Gastrocnemius medialis (tissue), 4 donors: ENCODE data around the gene PCDHB10. TPM values are rescaled to one million over a fixed set of nuclear protein-coding genes. Genes with fewer than 3 reads are reported as not detected.
A peak's percentile ranks its signal among the peaks of the same experiment; 100 is the strongest.
"Not testable (repeated sequence)": the region's sequence is repeated elsewhere in the genome, so short reads cannot be mapped to it uniquely, and the experiment has no call there.

Source experiments
- ATAC-seq, 2 donors: fragments of 150-250 bp; one replicate each; pipeline ENCODE4 v1.9.1; 2016
- DNase-seq, 2 donors: peaks; one replicate each; pipeline ENCODE4 v3.0.0-alpha.2; 2019
- H3K27ac ChIP-seq, 4 donors: fragments of 200-600 bp; sonication (generic); 1 replicate in 1 of 4; 2 replicates in 3 of 4; pipeline ENCODE4 v1.5.1; 2016 to 2018; ENCODE audit warnings: mild to moderate bottlenecking in 2 of 4, moderate library complexity in 1 of 4
- H3K27me3 ChIP-seq, 3 donors: fragments of 200-600 bp; sonication (generic) in 2 of 3; 1 replicate in 1 of 3; 2 replicates in 2 of 3; pipeline versions ENCODE4 v1.5.1 to v1.6.0; 2016 to 2019; ENCODE audit warnings: mild to moderate bottlenecking in 1 of 3, moderate library complexity in 1 of 3
- H3K36me3 ChIP-seq, 2 donors: fragments of 200-600 bp; sonication (generic) in 1 of 2; one replicate each; pipeline ENCODE4 v1.5.1; 2017 to 2018
- H3K4me1 ChIP-seq, 2 donors: fragments of 200-600 bp; sonication (generic) in 1 of 2; one replicate each; pipeline ENCODE4 v1.5.1; 2016 to 2017; ENCODE audit warnings: mild to moderate bottlenecking in 2 of 2
- H3K4me3 ChIP-seq, 4 donors: fragments of 200-600 bp; sonication (generic) in 3 of 4; 1 replicate in 1 of 4; 2 replicates in 3 of 4; pipeline ENCODE4 v1.5.1; 2016 to 2019; ENCODE audit warnings: mild to moderate bottlenecking in 2 of 4
- H3K9me3 ChIP-seq, 3 donors: fragments of 200-600 bp; sonication (generic) in 2 of 3; 1 replicate in 1 of 3; 2 replicates in 2 of 3; pipeline ENCODE4 v1.5.1; 2016 to 2019
- POLR2A ChIP-seq, 2 donors: fragments of 450-650 bp; IDR thresholded peaks; one replicate each; pipeline ENCODE4 v1.6.1; 2017; ENCODE audit warnings: antibody characterized with exemption in 2 of 2, mild to moderate bottlenecking in 2 of 2, moderate library complexity in 2 of 2
- in situ Hi-C, 4 donors: fragments of 200-750 bp; cut with MboI; loops; one replicate each; pipeline versions ENCODE4 v1.15.0 to v1.8.0; 2017; ENCODE audit warnings: low sequenced_read_pairs in 4 of 4
- intact Hi-C: fragments of 100-400 bp; cut with DNase I; formaldehyde crosslinking; loops from one replicate; pipeline ENCODE4 v1.15.1; 2023; ENCODE audit warnings: low total_unique reads
- total RNA-seq, 4 donors: library from RNA; depleted of rRNA; stranded (reverse); fragments of >200 nt; gene quantifications; one replicate each; pipeline versions ENCODE4 v1.1.0 to v1.2.3, GENCODE V29; 2016
- TF ChIP-seq, protein P1 (sequence below), 5 experiments: fragments of 450-650 bp in 3 of 5; fragments of 200-600 bp in 2 of 5; sonication (generic) in 2 of 5; IDR thresholded peaks in 4 of 5; conservative IDR thresholded peaks in 1 of 5; 1 replicate in 4 of 5; 2 replicates in 1 of 5; pipeline ENCODE4 v1.5.1; 2016 to 2019; ENCODE audit warnings: antibody characterized with exemption in 5 of 5, mild to moderate bottlenecking in 3 of 5, moderate library complexity in 3 of 5

The PCDHB10 gene
- total RNA-seq, 4 donors from 2014 or later, result 0.23 to 0.61 (median 0.54) TPM

DNA sequence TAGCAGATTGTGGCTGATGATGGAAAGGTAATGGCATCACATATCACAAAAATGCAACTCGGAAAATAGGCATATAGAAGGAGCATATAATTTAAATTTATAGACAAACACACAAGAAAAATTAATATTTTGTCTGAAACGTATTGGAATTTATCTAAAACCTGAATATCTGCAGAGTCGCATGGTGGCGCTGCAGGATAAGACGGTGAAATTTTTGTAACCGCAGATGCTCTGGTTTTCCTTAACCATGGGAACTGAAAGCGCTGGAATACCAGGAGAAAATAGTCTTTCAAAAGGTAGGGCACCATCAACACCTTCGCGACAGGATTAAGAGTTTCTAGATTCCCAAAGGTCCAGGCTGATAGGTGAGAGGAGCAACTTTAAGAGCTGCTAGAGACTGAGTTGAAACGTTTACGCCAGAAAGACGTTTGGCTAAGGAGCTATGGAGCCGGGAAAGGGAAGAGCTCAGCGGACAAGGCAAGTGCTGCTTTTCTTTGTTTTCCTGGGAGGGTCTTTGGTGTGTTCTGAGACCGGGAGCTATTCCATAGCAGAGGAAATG, 42.0 kb downstream of the PCDHB10 start:
- Histone ChIP-seq H3K36me3 (no peaks in the 10 kb centered on the region), H3K4me1 (no peaks in the 10 kb centered on the region), H3K9me3 (peaks cover 6 to 55% (median 6%) of the 10 kb centered on the region in 3 donors), H3K27me3 (peaks cover 0 to 21% (median 0%) of the 10 kb centered on the region in 3 donors), H3K4me3 (peak overlapping the region in 2 of 4 donors; percentile 14 to 45), H3K27ac (no peak overlapping the region)
- ATAC-seq (no peak), DNase-seq (no peak)
- TF ChIP-seq, protein P1, sequence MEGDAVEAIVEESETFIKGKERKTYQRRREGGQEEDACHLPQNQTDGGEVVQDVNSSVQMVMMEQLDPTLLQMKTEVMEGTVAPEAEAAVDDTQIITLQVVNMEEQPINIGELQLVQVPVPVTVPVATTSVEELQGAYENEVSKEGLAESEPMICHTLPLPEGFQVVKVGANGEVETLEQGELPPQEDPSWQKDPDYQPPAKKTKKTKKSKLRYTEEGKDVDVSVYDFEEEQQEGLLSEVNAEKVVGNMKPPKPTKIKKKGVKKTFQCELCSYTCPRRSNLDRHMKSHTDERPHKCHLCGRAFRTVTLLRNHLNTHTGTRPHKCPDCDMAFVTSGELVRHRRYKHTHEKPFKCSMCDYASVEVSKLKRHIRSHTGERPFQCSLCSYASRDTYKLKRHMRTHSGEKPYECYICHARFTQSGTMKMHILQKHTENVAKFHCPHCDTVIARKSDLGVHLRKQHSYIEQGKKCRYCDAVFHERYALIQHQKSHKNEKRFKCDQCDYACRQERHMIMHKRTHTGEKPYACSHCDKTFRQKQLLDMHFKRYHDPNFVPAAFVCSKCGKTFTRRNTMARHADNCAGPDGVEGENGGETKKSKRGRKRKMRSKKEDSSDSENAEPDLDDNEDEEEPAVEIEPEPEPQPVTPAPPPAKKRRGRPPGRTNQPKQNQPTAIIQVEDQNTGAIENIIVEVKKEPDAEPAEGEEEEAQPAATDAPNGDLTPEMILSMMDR (IDR thresholded peaks at IDR 0.05 in 4 of 5, conservative IDR thresholded peaks at IDR 0.05 in 1 of 5), result no peak
- TF ChIP-seq POLR2A (IDR thresholded peaks at IDR 0.05), result no peak
- intact Hi-C loops, result no loop called here
- in situ Hi-C loops, result no loop called here

DNA sequence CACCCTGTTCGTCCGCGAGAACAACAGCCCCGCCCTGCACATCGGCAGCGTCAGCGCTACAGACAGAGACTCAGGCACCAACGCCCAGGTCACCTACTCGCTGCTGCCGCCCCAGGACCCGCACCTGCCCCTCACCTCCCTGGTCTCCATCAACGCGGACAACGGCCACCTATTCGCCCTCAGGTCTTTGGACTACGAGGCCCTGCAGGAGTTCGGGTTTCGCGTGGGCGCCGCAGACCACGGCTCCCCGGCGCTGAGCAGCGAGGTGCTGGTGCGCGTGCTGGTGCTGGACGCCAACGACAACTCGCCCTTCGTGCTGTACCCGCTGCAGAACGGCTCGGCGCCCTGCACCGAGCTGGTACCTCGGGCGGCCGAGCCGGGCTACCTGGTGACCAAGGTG, 43.8 kb downstream of the PCDHB10 start:
- DNase-seq, H3K4me3 ChIP-seq, ATAC-seq, H3K27ac ChIP-seq, in situ Hi-C loops, H3K4me1 ChIP-seq, intact Hi-C loops, H3K36me3 ChIP-seq: not testable (repeated sequence)
- peaks cover 6 to 61% (median 6%) of the 10 kb centered on the region in 3 donors for H3K9me3 ChIP-seq
- H3K27me3 ChIP-seq, result peaks cover 0 to 29% (median 0%) of the 10 kb centered on the region in 3 donors

DNA sequence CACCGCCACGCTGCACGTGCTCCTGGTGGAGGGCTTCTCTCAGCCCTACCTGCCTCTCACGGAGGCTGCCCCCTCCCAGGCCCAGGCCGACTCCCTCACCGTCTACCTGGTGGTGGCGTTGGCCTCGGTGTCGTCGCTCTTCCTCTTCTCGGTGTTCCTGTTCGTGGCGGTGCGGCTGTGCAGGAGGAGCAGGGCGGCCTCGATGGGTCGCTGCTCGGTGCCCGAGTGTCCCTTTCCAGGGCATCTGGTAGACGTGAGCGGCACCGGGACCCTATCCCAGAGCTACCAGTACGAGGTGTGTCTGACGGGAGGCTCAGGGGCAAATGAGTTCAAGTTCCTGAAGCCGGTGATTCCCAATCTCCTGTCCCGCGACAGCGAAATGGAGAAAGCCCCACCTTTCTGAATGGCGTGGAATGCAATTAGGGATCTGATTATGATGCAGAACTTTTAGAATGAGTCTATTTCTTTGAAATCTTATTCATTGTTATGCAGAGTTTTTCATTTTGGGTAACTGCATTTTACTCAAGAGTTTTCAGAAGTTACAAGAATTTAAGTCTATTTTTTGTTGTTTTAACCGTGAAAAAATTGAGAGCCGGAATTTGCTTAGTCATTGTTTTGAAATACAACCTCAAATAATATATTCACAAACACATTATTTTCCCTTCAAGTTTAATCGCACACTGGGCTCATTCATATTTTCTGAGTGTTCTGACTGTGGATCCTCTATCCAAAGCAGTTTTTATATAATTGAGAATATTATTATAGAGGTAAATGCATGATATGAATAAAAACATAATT, 44.6 kb downstream of the PCDHB10 start:
- Histone ChIP-seq H3K4me3 (no peak overlapping the region), H3K36me3 (no peaks in the 10 kb centered on the region), H3K27ac (no peak overlapping the region), H3K4me1 (no peaks in the 10 kb centered on the region), H3K9me3 (peaks cover 6 to 68% (median 6%) of the 10 kb centered on the region in 3 donors), H3K27me3 (peaks cover 0 to 31% (median 0%) of the 10 kb centered on the region in 3 donors)
- ATAC-seq (no peak), DNase-seq (no peak)
- intact Hi-C loops (no loop called here), in situ Hi-C loops (no loop called here)
- TF ChIP-seq POLR2A (IDR thresholded peaks at IDR 0.05), result no peak
- TF ChIP-seq, protein P1 (IDR thresholded peaks at IDR 0.05 in 4 of 5, conservative IDR thresholded peaks at IDR 0.05 in 1 of 5), result no peak

DNA sequence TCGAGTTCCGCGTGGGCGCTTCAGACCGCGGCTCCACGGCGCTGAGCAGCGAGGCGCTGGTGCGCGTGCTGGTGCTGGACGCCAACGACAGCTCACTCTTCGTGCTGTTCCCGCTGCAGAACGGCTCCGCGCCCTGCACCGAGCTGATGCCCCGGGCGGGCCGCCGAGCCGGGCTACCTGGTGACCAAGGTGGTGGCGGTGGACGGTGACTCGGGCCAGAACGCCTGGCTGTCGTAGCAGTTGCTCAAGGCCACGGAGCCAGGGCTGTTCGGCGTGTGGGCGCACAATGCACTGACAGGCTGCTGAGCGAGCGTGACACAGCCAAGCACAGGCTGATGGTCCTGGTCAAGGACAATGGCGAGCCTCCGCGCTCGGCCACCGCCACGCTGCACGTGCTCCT, 49.3 kb downstream of the PCDHB10 start:
- Histone ChIP-seq H3K36me3 (no peaks in the 10 kb centered on the region), H3K4me3 (no peak overlapping the region), H3K27me3 (peaks cover 0 to 16% (median 0%) of the 10 kb centered on the region in 3 donors), H3K4me1 (no peaks in the 10 kb centered on the region), H3K27ac (no peak overlapping the region), H3K9me3 (peaks cover 0 to 79% (median 6%) of the 10 kb centered on the region in 3 donors)
- ATAC-seq (no peak), DNase-seq (no peak)
- in situ Hi-C loops (no loop called here), intact Hi-C loops (no loop called here)
- no peak for TF ChIP-seq POLR2A (IDR thresholded peaks at IDR 0.05)
- TF ChIP-seq, protein P1 (IDR thresholded peaks at IDR 0.05 in 4 of 5, conservative IDR thresholded peaks at IDR 0.05 in 1 of 5), result no peak

Other genes with a start within 250 kb of the PCDHB10 start
- gene PCDHAC2, start 225.9 kb upstream of the PCDHB10 start, total RNA-seq, result under 1 TPM in 2 of 4 donors, not detected in 2; 0.03 to 0.13 TPM
- gene PCDHB1, start 141.0 kb upstream of the PCDHB10 start, total RNA-seq, result not detected
- gene PCDHB2, start 97.7 kb upstream of the PCDHB10 start, total RNA-seq, result 1 to 10 TPM in 2 of 4 donors, under 1 TPM in 2; 0.71 to 1.7 (median 1.2) TPM
- gene PCDHB3, start 91.9 kb upstream of the PCDHB10 start, total RNA-seq, result under 1 TPM in 3 of 4 donors, not detected in 1; 0.61 to 0.72 (median 0.71) TPM
- 1 to 10 TPM in 3 of 4 donors, under 1 TPM in 1; 1.00 to 3.0 (median 1.8) TPM for gene PCDHB4, start 70.5 kb upstream of the PCDHB10 start, total RNA-seq
- gene PCDHB5, start 57.1 kb upstream of the PCDHB10 start, total RNA-seq, result 1 to 10 TPM in 1 of 4 donors, under 1 TPM in 3; 0.38 to 1.5 (median 0.91) TPM
- gene PCDHB6, start 42.3 kb upstream of the PCDHB10 start, total RNA-seq, result under 1 TPM in 3 of 4 donors, not detected in 1; 0.09 to 0.46 (median 0.19) TPM
- gene PCDHB7, start 19.7 kb upstream of the PCDHB10 start, total RNA-seq, result under 1 TPM; 0.07 to 0.75 (median 0.20) TPM
- under 1 TPM in 2 of 4 donors, not detected in 2; 0.16 to 0.20 TPM for gene PCDHB8, start 14.6 kb upstream of the PCDHB10 start, total RNA-seq
- gene PCDHB16, start 10.0 kb upstream of the PCDHB10 start, total RNA-seq, result 1 to 10 TPM in 3 of 4 donors, under 1 TPM in 1; 0.87 to 2.5 (median 1.7) TPM
- 1 to 10 TPM in 1 of 4 donors, under 1 TPM in 3; 0.15 to 3.0 (median 0.71) TPM for gene PCDHB9, start 5.2 kb upstream of the PCDHB10 start, total RNA-seq
- gene PCDHB11, start 7.3 kb downstream of the PCDHB10 start, total RNA-seq, result 1 to 10 TPM in 1 of 4 donors, under 1 TPM in 3; 0.05 to 1.1 (median 0.53) TPM
- gene PCDHB12, start 16.4 kb downstream of the PCDHB10 start, total RNA-seq, result 1 to 10 TPM in 1 of 4 donors, under 1 TPM in 3; 0.41 to 1.1 (median 0.59) TPM
- 1 to 10 TPM in 1 of 4 donors, under 1 TPM in 3; 0.40 to 2.1 (median 0.69) TPM for gene PCDHB13, start 21.6 kb downstream of the PCDHB10 start, total RNA-seq
- gene PCDHB14, start 31.0 kb downstream of the PCDHB10 start, total RNA-seq, result 1 to 10 TPM in 1 of 4 donors, under 1 TPM in 3; 0.62 to 1.9 (median 0.76) TPM
- 1 to 10 TPM in 1 of 4 donors, under 1 TPM in 3; 0.33 to 1.2 (median 0.52) TPM for gene PCDHB15, start 53.0 kb downstream of the PCDHB10 start, total RNA-seq
- under 1 TPM in 1 of 4 donors, not detected in 3; 0.49 TPM for gene SLC25A2, start 111.7 kb downstream of the PCDHB10 start, total RNA-seq
- gene TAF7, start 128.4 kb downstream of the PCDHB10 start, total RNA-seq, result 10 to 100 TPM; 60.9 to 91.2 (median 79.8) TPM
- gene PCDHGA1, start 138.2 kb downstream of the PCDHB10 start, total RNA-seq, result under 1 TPM; 0.65 to 0.97 (median 0.71) TPM
- gene PCDHGA2, start 146.4 kb downstream of the PCDHB10 start, total RNA-seq, result 1 to 10 TPM in 2 of 4 donors, under 1 TPM in 2; 0.66 to 1.5 (median 1.2) TPM
- gene PCDHGA3, start 151.5 kb downstream of the PCDHB10 start, total RNA-seq, result 1 to 10 TPM; 1.5 to 2.8 (median 2.0) TPM
- 1 to 10 TPM in 1 of 4 donors, under 1 TPM in 3; 0.20 to 1.1 (median 0.74) TPM for gene PCDHGB1, start 157.7 kb downstream of the PCDHB10 start, total RNA-seq
- gene PCDHGA4, start 162.7 kb downstream of the PCDHB10 start, total RNA-seq, result 1 to 10 TPM; 1.3 to 5.4 (median 1.5) TPM
- gene PCDHGB2, start 167.6 kb downstream of the PCDHB10 start, total RNA-seq, result 1 to 10 TPM in 3 of 4 donors, under 1 TPM in 1; 0.55 to 3.4 (median 1.9) TPM
- gene PCDHGA5, start 171.8 kb downstream of the PCDHB10 start, total RNA-seq, result 1 to 10 TPM in 2 of 4 donors, under 1 TPM in 2; 0.07 to 1.8 (median 0.93) TPM
- 1 to 10 TPM in 3 of 4 donors, under 1 TPM in 1; 0.29 to 2.0 (median 1.2) TPM for gene PCDHGB3, start 177.9 kb downstream of the PCDHB10 start, total RNA-seq
- 1 to 10 TPM in 3 of 4 donors, under 1 TPM in 1; 0.83 to 1.6 (median 1.6) TPM for gene PCDHGA6, start 181.5 kb downstream of the PCDHB10 start, total RNA-seq
- gene PCDHGA7, start 190.4 kb downstream of the PCDHB10 start, total RNA-seq, result 1 to 10 TPM; 1.3 to 2.4 (median 1.9) TPM
- gene PCDHGB4, start 195.3 kb downstream of the PCDHB10 start, total RNA-seq, result 1 to 10 TPM in 3 of 4 donors, under 1 TPM in 1; 0.88 to 2.1 (median 1.3) TPM
- 1 to 10 TPM in 2 of 4 donors, under 1 TPM in 2; 0.82 to 1.8 (median 1.2) TPM for gene PCDHGA8, start 200.3 kb downstream of the PCDHB10 start, total RNA-seq
- gene PCDHGB5, start 205.6 kb downstream of the PCDHB10 start, total RNA-seq, result 1 to 10 TPM; 3.0 to 6.3 (median 4.4) TPM
- gene PCDHGA9, start 210.4 kb downstream of the PCDHB10 start, total RNA-seq, result 1 to 10 TPM in 3 of 4 donors, under 1 TPM in 1; 0.95 to 4.0 (median 1.5) TPM
- 1 to 10 TPM; 1.4 to 4.6 (median 2.9) TPM for gene PCDHGB6, start 215.7 kb downstream of the PCDHB10 start, total RNA-seq
- gene PCDHGA10, start 220.6 kb downstream of the PCDHB10 start, total RNA-seq, result 1 to 10 TPM in 3 of 4 donors, under 1 TPM in 1; 0.80 to 2.4 (median 1.2) TPM
- gene PCDHGB7, start 225.3 kb downstream of the PCDHB10 start, total RNA-seq, result 1 to 10 TPM; 3.0 to 5.7 (median 3.3) TPM
- 1 to 10 TPM; 1.2 to 3.3 (median 1.3) TPM for gene PCDHGA11, start 228.7 kb downstream of the PCDHB10 start, total RNA-seq
- gene PCDHGA12, start 238.2 kb downstream of the PCDHB10 start, total RNA-seq, result 1 to 10 TPM; 1.1 to 5.4 (median 1.7) TPM